Heart right ventricle (tissue), 16 donors: Measurements from ENCODE around the gene TGFBR1. TPM values are rescaled to one million over a fixed set of nuclear protein-coding genes. Genes with fewer than 3 reads are reported as not detected.

ENCODE experiments used
- ATAC-seq, 8 donors: fragments of 200-7000 bp; cut with Tn5 transposase; one replicate each; pipeline ENCODE4 v1.9.1; 2020; ENCODE audit warnings: mild to moderate bottlenecking in 8 of 8, moderate library complexity in 8 of 8, moderate number of reproducible peaks in 1 of 8
- DNase-seq, 2 donors: peaks; one replicate each; pipeline ENCODE4 v3.0.0-alpha.2; 2020
- H3K27ac ChIP-seq, 10 donors: fragments of 200-600 bp; sonication (generic) in 2 of 10; one replicate each; pipeline versions ENCODE4 v1.5.0 to v1.8.0; 2020 to 2022; ENCODE audit warnings: mild to moderate bottlenecking in 3 of 10
- H3K27me3 ChIP-seq, 7 donors: fragments of 200-600 bp; one replicate each; pipeline ENCODE4 v1.8.0; 2021 to 2022; ENCODE audit warnings: mild to moderate bottlenecking in 2 of 7
- H3K36me3 ChIP-seq, 9 donors: fragments of 200-600 bp; sonication (generic) in 1 of 9; one replicate each; pipeline versions ENCODE4 v1.5.0 to v1.8.0; 2020 to 2022; ENCODE audit warnings: mild to moderate bottlenecking in 2 of 9
- H3K4me1 ChIP-seq, 9 donors: fragments of 200-600 bp; sonication (generic) in 1 of 9; one replicate each; pipeline versions ENCODE4 v1.5.0 to v1.8.0; 2020 to 2022; ENCODE audit warnings: mild to moderate bottlenecking in 4 of 9
- H3K4me3 ChIP-seq, 10 donors: fragments of 200-600 bp; sonication (generic) in 2 of 10; one replicate each; pipeline versions ENCODE4 v1.5.0 to v1.8.0; 2020 to 2022; ENCODE audit warnings: mild to moderate bottlenecking in 7 of 10, moderate library complexity in 2 of 10
- H3K9me3 ChIP-seq, 11 donors: fragments of 200-600 bp in 10 of 11; sonication (generic) in 2 of 11; one replicate each; pipeline versions ENCODE4 v1.5.0 to v1.8.0; 2013 to 2022; ENCODE audit warnings: mild to moderate bottlenecking in 2 of 11, control low read depth in 1 of 11, moderate library complexity in 1 of 11
- CTCF ChIP-seq, 9 donors: fragments of 200-600 bp; sonication (generic) in 2 of 9; IDR thresholded peaks; one replicate each; pipeline versions ENCODE4 v1.5.0 to v1.8.0; 2021 to 2022; ENCODE audit warnings: antibody characterized with exemption in 9 of 9, mild to moderate bottlenecking in 5 of 9, moderate library complexity in 1 of 9
- WGBS, 2 donors: extraction: QIAGEN DNeasy Blood & Tissue Kit; methylation state at CpG; one replicate each; pipeline ENCODE4 v1.1.7; 2013; ENCODE audit warnings: inconsistent platforms in 1 of 2; 5-methylcytosine and 5-hydroxymethylcytosine counted together
- intact Hi-C, 10 donors: fragments of 100-400 bp; cut with DNase I; formaldehyde crosslinking; loops; one replicate each; pipeline versions ENCODE4 v1.11.1 to v1.14.2; 2022
- polyA plus RNA-seq, 2 donors: library from polyadenylated mRNA; stranded (reverse); fragments of 200-250 nt; gene quantifications; one replicate each; pipeline ENCODE4 v1.2.3, GENCODE V29; 2013
- total RNA-seq, 10 donors: library from RNA; stranded (reverse); fragmentation: NEBNext Ultra II Directional in 3 of 10; extraction: Animal tissue kit (Norgen Biotek cat#: 25700) in 3 of 10; gene quantifications; one replicate each; pipeline versions ENCODE4 v1.2.1 to v1.2.4, GENCODE V29; 2021 to 2023
- donor health status: Arrhythmogenic right ventricular cardiomyopathy.
- donor health status: ischemic (EF 13 %, LVEDD 7.1; RV severe dilation, severe dysfunction).
- donor health status: healthy with polysubstance abuse.
- donor health status: DM: no; HTN: yes; CAD: no.
- donor health status: DM: no; HTN: no; CAD: no.
- donor health status: ischemic (EF 25% LVEDD 6.9; RV normal size, moderate dysfunction).
- donor health status: ischemic (EF 25% LVEDD 5.7; RV mildly dilated, moderate dysfunction).
- donor health status: healthy.
- donor health status: DM: yes; HTN: yes; CAD: no.
- donor health status: Ischemic cardiomyopathy.
- donor health status: ischemic (EF 35%, LVEDD 5.7; RV mildly dilated, moderate dysfunction).
- donor health status: nonischemic (EF 11% LVEDD 7.7; RV severe dilation, severe dysfunction).
- donor health status: DM: yes; HTN: yes; CAD: no.
- donor health status: PGD.
- donor health status: ischemic (EF 29% LVEDD 5.4; RV normal size, mild dysfunction).
- donor health status: nonischemic (EF 23%, LVEDD 6.1; RV moderate dilation, normal function).

Gene TGFBR1
- total and polyA plus RNA-seq, 12 donors: 4.9 to 25.4 (median 13.5) TPM

GRCh38 chr9:99056886-99057664 lies 47.8 kb upstream of the TGFBR1 start:
- Histone ChIP-seq H3K4me3 (peak overlapping the region in 1 of 10 donors; percentile 8), H3K27ac (peak overlapping the region in 7 of 10 donors; percentile 10 to 80 (median 65))
- WGBS, 2 donors: 83 to 89% methylated on average over 5 of the region's 5 CpGs

GRCh38 chr9:99057665-99058625 lies 47.0 kb upstream of the TGFBR1 start:
- intact Hi-C loops: no loop called here
- peaks cover 0 to 17% (median 0%) of the 10 kb centered on the region in 7 donors for H3K27me3 ChIP-seq
- WGBS, 2 donors: 84 to 90% methylated on average over 7 of the region's 7 CpGs
- H3K4me1 ChIP-seq: peaks cover 0 to 61% (median 17%) of the 10 kb centered on the region in 9 donors
- DNase-seq (no peak), ATAC-seq (peak in 7 of 8 donors; percentile 20 to 72 (median 47))
- H3K27ac ChIP-seq: peak overlapping the region in 8 of 10 donors; percentile 24 to 80 (median 70)
- TF ChIP-seq CTCF (IDR thresholded peaks at IDR 0.05): no peak
- H3K36me3 ChIP-seq: peaks cover 0 to 98% (median 35%) of the 10 kb centered on the region in 9 donors
- peak overlapping the region in 1 of 10 donors; percentile 8 for H3K4me3 ChIP-seq
- no peaks in the 10 kb centered on the region for H3K9me3 ChIP-seq

More at GRCh38 chr9:99056886-99057664, 47.8 kb upstream of the TGFBR1 start:
- H3K4me1 ChIP-seq: peaks cover 0 to 68% (median 17%) of the 10 kb centered on the region in 9 donors
- no peak for DNase-seq
- H3K9me3 ChIP-seq: no peaks in the 10 kb centered on the region
- peaks cover 0 to 98% (median 26%) of the 10 kb centered on the region in 9 donors for H3K36me3 ChIP-seq
- peaks cover 0 to 17% (median 0%) of the 10 kb centered on the region in 7 donors for H3K27me3 ChIP-seq
- intact Hi-C loops: no loop called here
- ATAC-seq: peak in 2 of 8 donors; percentile 35 to 49
- TF ChIP-seq CTCF (IDR thresholded peaks at IDR 0.05): no peak

- H3K4me3 ChIP-seq: no peak overlapping the region
- DNase-seq (peak in 1 of 2 donors; percentile 49), ATAC-seq (peak; percentile 76 to 94 (median 90))
- H3K4me1 ChIP-seq: peaks cover 0 to 52% (median 17%) of the 10 kb centered on the region in 9 donors
- no peaks in the 10 kb centered on the region for H3K9me3 ChIP-seq
- peak overlapping the region in 9 of 10 donors; percentile 24 to 80 (median 68) for H3K27ac ChIP-seq
- intact Hi-C loops: no loop called here
- H3K27me3 ChIP-seq: peaks cover 0 to 4% (median 0%) of the 10 kb centered on the region in 7 donors
- no peak for TF ChIP-seq CTCF (IDR thresholded peaks at IDR 0.05)
- peaks cover 0 to 98% (median 40%) of the 10 kb centered on the region in 9 donors for H3K36me3 ChIP-seq
- WGBS, 2 donors: 68 to 83% methylated on average over 8 of the region's 8 CpGs
These were observed 45.7 kb upstream of the TGFBR1 start for GRCh38 chr9:99058964-99059921.
